Measurements from ENCODE around the gene ZBTB1.

ZBTB1 gene

GRCh38 chr14:64474041-64474440, 30.5 kb upstream of the ZBTB1 start:
- H3F3A ChIP-seq (ENCODE audit: insufficient read depth), result peaks cover 26% of the 10 kb centered on the region
- no peaks in the 10 kb centered on the region for H3K9me3 ChIP-seq (ENCODE audit: insufficient read depth, low read length)
- no peak overlapping the region for H3K4me2 ChIP-seq (ENCODE audit: low read depth, low read length, poor library complexity, severe bottlenecking)
- H3K27ac ChIP-seq (ENCODE audit: low read depth, low read length), result no peak overlapping the region
- H3K79me2 ChIP-seq (ENCODE audit: insufficient read depth, low read length), result 0 out of 2 replicates have a peak, but pooled peaks cover 4% of the 10 kb centered on the region
- H3K36me3 ChIP-seq (ENCODE audit: low read length), result no peaks in the 10 kb centered on the region
- no peaks in the 10 kb centered on the region for H3K27me3 ChIP-seq (ENCODE audit: low read length)
- no peaks in the 10 kb centered on the region for H3K9me2 ChIP-seq (replicated peaks; ENCODE audit: insufficient read depth, low read length)
- TF ChIP-seq EZH2phosphoT487 (conservative IDR thresholded peaks at IDR 0.05; ENCODE audit: low read length), result no peak
- TF ChIP-seq CTCF (IDR thresholded peaks at IDR 0.05; ENCODE audit: insufficient read depth, low read length, poor library complexity, severe bottlenecking), result no peak
- H4K20me1 ChIP-seq (ENCODE audit: low read depth, low read length), result no peaks in the 10 kb centered on the region
- H3K9ac ChIP-seq (ENCODE audit: low read length), result no peak overlapping the region
- no peak overlapping the region for H3K4me3 ChIP-seq (ENCODE audit: insufficient read depth, low read length, poor library complexity, severe bottlenecking)
- H2AFZ ChIP-seq (ENCODE audit: low read depth, low read length, severe bottlenecking), result no peak overlapping the region

GRCh38 chr14:64474698-64475097, 29.9 kb upstream of the ZBTB1 start:
- H3K79me2 ChIP-seq (ENCODE audit: insufficient read depth, low read length), result 0 out of 2 replicates have a peak, but pooled peaks cover 4% of the 10 kb centered on the region
- H3K9ac ChIP-seq (ENCODE audit: low read length), result no peak overlapping the region
- no peaks in the 10 kb centered on the region for H4K20me1 ChIP-seq (ENCODE audit: low read depth, low read length)
- no peaks in the 10 kb centered on the region for H3K36me3 ChIP-seq (ENCODE audit: low read length)
- no peak overlapping the region for H3K4me2 ChIP-seq (ENCODE audit: low read depth, low read length, poor library complexity, severe bottlenecking)
- H3K27ac ChIP-seq (ENCODE audit: low read depth, low read length), result no peak overlapping the region
- H3K9me2 ChIP-seq (replicated peaks; ENCODE audit: insufficient read depth, low read length), result no peaks in the 10 kb centered on the region
- H3K4me3 ChIP-seq (ENCODE audit: insufficient read depth, low read length, poor library complexity, severe bottlenecking), result no peak overlapping the region
- H3K27me3 ChIP-seq (ENCODE audit: low read length), result no peaks in the 10 kb centered on the region
- no peak for TF ChIP-seq CTCF (IDR thresholded peaks at IDR 0.05; ENCODE audit: insufficient read depth, low read length, poor library complexity, severe bottlenecking)
- no peak for TF ChIP-seq EZH2phosphoT487 (conservative IDR thresholded peaks at IDR 0.05; ENCODE audit: low read length)
- H2AFZ ChIP-seq (ENCODE audit: low read depth, low read length, severe bottlenecking), result no peak overlapping the region
- H3K9me3 ChIP-seq (ENCODE audit: insufficient read depth, low read length), result no peaks in the 10 kb centered on the region
- H3F3A ChIP-seq (ENCODE audit: insufficient read depth), result peaks cover 27% of the 10 kb centered on the region

- H3K79me2 ChIP-seq (ENCODE audit: insufficient read depth, low read length), result 0 out of 2 replicates have a peak, but pooled peaks cover 4% of the 10 kb centered on the region
- TF ChIP-seq CTCF (IDR thresholded peaks at IDR 0.05; ENCODE audit: insufficient read depth, low read length, poor library complexity, severe bottlenecking), result no peak
- peaks cover 26% of the 10 kb centered on the region for H3F3A ChIP-seq (ENCODE audit: insufficient read depth)
Measured at GRCh38 chr14:64475585-64476273, 28.8 kb upstream of the ZBTB1 start.

More at GRCh38 chr14:64475585-64476273, 28.8 kb upstream of the ZBTB1 start:
- H2AFZ ChIP-seq (ENCODE audit: low read depth, low read length, severe bottlenecking), result no peak overlapping the region
- H3K36me3 ChIP-seq (ENCODE audit: low read length), result no peaks in the 10 kb centered on the region
- no peak overlapping the region for H3K27ac ChIP-seq (ENCODE audit: low read depth, low read length)
- H3K27me3 ChIP-seq (ENCODE audit: low read length), result no peaks in the 10 kb centered on the region
- no peaks in the 10 kb centered on the region for H3K9me2 ChIP-seq (replicated peaks; ENCODE audit: insufficient read depth, low read length)
- H3K4me3 ChIP-seq (ENCODE audit: insufficient read depth, low read length, poor library complexity, severe bottlenecking), result no peak overlapping the region
- no peaks in the 10 kb centered on the region for H4K20me1 ChIP-seq (ENCODE audit: low read depth, low read length)
- H3K9me3 ChIP-seq (ENCODE audit: insufficient read depth, low read length), result no peaks in the 10 kb centered on the region
- no peak overlapping the region for H3K9ac ChIP-seq (ENCODE audit: low read length)
- no peak overlapping the region for H3K4me2 ChIP-seq (ENCODE audit: low read depth, low read length, poor library complexity, severe bottlenecking)
